Ramos (cell line): ENCODE data around the gene PTBP1.

Source experiments
- in situ Hi-C: fragments of 300-500 bp; cut with MboI; formaldehyde crosslinking; loops from one replicate; pipeline ENCODE4 v1.14.3; 2022; ENCODE audit warnings: low sequenced_read_pairs; ENCODE audit not compliant: unreplicated experiment

Gene PTBP1

GRCh38 chr19:849195-849594, 51.9 kb downstream of the PTBP1 start:
- in situ Hi-C loops = loop anchor here (5.0 kb wide), 1 partner anchor 87 kb away; no protein-coding TSS in a partner anchor

DNA sequence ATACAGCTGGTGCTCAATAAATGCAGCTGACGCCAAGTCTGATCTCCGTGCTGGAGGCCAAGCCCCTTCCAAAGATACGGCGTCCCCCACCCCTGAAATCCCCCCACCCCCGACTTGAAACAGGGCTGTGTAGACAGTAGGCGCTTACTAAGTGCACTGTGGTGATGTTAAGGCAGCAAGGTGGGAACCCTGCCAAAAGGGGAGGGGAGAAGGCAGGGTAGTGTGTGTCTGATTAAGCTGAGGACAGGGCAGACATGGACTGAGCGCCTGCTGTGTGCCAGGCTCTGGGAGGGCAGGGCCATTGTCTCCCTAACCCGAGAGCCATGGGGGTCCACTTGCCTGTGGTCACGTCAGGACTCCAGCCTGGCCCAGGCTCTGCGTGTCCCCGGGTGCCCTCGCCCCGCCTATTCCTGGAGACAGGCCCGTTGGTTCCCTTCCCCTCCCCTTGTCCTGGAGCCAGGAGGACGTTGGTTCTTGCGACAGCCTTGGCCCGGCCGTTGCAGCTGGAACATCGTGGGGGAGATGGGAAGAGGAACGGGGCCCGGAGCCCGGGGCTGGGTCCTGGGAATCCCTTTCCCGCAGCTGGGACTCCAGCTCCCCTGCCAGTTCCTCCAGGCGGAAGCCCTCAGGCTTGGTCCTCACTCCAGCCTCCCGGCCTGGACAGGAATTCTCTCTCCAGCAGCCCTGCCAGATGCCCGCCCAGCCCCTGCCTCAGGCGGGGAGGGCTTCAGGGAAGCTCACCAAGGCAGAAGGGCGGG, 53.1 kb downstream of the PTBP1 start:
- in situ Hi-C loops = loop anchor here (10.0 kb wide), 1 partner anchor 134 kb away; the partner anchor contains the start of gene WDR18

GRCh38 chr19:850979-851335, 53.7 kb downstream of the PTBP1 start:
- in situ Hi-C loops = loop anchor here (10.0 kb wide), 1 partner anchor 134 kb away; the partner anchor contains the start of gene WDR18

GRCh38 chr19:852136-853013, 55.1 kb downstream of the PTBP1 start, which contains the start of gene ELANE:
Gene ELANE (plus strand): TSS chr19:852303. CDS start chr19:852329, 26 bp downstream.
- in situ Hi-C loops = loop anchor here (10.0 kb wide), 1 partner anchor 132 kb away; the partner anchor contains the start of gene WDR18

- in situ Hi-C loops = loop anchor here (10.0 kb wide), 1 partner anchor 132 kb away; the partner anchor contains the start of gene WDR18
Measured at GRCh38 chr19:853014-853585, 55.8 kb downstream of the PTBP1 start.

- in situ Hi-C loops = loop anchor here (10.0 kb wide), 1 partner anchor 131 kb away; the partner anchor contains the start of gene WDR18
Measured at GRCh38 chr19:853614-854220, 56.5 kb downstream of the PTBP1 start.

- in situ Hi-C loops = loop anchor here (10.0 kb wide), 1 partner anchor 130 kb away; the partner anchor contains the start of gene WDR18
Measured at GRCh38 chr19:854549-854948, 57.3 kb downstream of the PTBP1 start.

- in situ Hi-C loops = loop anchor here (5.0 to 10.0 kb wide), 2 partner anchors 67 to 130 kb away; partner anchors contain the start of gene WDR18
Measured at GRCh38 chr19:855142-855541, 57.9 kb downstream of the PTBP1 start.

- in situ Hi-C loops = loop anchor here (5.0 to 10.0 kb wide), 2 partner anchors 67 to 129 kb away; partner anchors contain the start of gene WDR18
Measured at GRCh38 chr19:855566-856120, 58.4 kb downstream of the PTBP1 start.

DNA sequence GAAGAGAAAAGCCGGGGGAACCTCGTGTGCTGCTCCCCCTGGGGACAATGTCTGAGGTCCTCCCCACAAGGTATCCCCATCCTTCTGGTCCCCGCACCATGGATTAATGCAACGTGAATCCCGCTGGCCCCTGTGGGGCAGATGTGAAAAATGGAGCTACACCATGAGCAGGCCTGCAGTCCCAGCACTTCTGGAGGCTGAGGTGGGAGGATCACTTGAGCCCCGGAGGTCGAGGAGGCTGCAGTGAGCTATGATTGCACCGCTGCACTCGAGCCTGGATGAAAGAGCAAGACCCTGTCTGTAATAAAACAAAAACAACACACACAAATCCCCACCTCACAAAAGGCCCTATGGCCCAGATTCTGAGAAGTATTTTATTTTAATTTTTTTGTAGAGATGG, 61.0 kb downstream of the PTBP1 start:
- in situ Hi-C loops = loop anchor here (5.0 to 10.0 kb wide), 2 partner anchors 64 to 127 kb away; partner anchors contain the start of gene WDR18

DNA sequence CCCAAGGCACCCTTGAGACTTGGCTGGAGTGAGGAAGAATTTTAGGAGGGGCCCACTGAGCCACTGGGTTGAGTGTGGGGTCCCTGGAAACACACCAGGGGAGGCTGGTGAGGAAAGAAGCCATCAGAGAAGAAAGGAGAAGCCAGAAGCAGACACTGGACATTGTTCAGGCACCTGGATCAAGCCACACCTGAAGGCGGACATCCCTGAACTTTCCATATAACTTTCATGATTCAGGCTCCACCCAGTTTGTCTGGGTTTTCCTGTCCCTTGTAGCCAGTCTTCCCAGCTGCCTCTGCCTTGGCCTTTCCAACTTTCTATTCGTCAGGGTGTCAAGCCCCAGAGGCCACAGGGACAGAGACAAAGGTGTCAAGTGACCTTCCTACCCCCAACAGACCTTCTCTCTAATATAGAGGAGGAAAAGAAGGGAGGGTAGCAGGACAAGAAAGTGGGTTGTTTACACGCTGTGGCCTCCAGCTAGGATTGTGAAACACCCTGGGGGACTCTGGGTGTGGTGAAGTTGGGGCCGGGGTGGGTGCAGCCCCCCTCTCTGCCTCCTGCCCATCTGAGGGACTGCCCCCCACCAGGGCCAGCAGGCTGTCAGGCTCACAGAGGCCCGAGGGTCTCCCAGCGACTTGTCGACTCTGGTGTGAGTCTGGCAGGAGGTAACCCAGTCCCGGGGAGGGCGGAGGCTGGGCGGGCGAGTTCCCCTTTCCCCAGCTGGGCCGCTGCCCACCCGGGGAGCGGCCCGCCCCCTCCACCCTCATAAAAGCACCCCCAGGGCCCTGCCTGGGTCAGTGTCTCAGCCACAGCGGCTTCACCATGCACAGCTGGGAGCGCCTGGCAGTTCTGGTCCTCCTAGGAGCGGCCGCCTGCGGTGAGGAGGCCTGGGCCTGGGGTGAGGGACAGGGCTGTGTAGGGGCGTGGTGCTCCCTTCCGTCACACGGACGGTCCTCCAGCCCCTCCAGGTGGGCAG, 61.9 kb downstream of the PTBP1 start, which contains the start of gene CFD:
Gene CFD, plus strand, starts transcription at position 797 of the 976 bp plus-strand sequence. Its CDS starts 26 bp downstream, at position 823.
- in situ Hi-C loops = loop anchor here (5.0 to 10.0 kb wide), 2 partner anchors 63 to 126 kb away; partner anchors contain the start of gene WDR18

- in situ Hi-C loops = no loop called here
Measured at GRCh38 chr19:861141-861755, 64.0 kb downstream of the PTBP1 start.
